Measurements from ENCODE around the gene PIGQ. TPM values are rescaled to one million over a fixed set of nuclear protein-coding genes. Genes with fewer than 3 reads are reported as not detected.

The PIGQ gene
- total and polyA plus RNA-seq, 2 of the 4 experiments (the other 2 are of a cell fraction) = 5.9 to 36.8 TPM

DNA sequence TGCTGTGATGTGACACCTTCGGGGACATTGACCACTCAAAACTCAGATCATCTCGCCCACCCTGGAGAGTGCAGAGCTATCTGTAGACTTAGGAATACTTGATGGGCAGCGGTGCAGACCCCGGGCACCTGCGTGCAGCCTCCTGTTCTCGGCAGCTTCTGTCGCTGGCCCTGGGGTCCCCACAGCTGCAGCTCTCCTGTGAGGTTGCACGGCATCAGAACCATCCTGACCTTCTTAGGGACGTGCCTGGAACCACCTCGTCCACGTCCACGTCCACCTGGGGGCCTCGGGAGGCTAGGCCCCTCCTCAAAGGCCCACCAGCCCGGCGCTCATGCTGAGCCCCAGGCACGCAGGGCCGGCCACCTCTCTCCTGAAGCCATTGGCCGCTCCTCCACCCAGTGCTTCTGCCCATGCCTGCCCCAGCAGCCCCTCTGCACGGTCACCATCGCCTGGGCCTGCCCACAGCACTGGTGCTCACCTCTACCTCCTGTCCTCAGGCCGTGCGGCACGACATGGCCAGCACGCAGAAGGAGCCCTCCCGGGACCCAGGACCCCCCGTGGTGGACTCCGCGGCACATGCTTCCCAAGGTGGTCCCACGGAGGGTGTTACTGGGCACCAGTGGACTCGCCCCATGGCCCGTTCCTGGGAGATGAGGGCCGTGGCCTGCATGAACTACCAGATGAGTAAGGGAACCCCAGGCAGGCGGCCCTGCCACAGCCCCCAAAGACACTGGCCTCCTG is 58.7 kb downstream of the PIGQ start:
- H4K5ac ChIP-seq (ENCODE audit: low read depth, low read length) = no peak overlapping the region
- no peak overlapping the region for H3K14ac ChIP-seq (replicated peaks; ENCODE audit: low read depth, low read length)
- no peak overlapping the region for H3K4ac ChIP-seq (ENCODE audit: low read depth, low read length)
- H2AFZ ChIP-seq (replicated peaks; ENCODE audit: low read length, poor library complexity) = no peak overlapping the region
- H3K56ac ChIP-seq (ENCODE audit: extremely low read depth, insufficient read depth, low read length) = no peak overlapping the region
- CTCF ChIA-PET = no interaction called here
- no peaks in the 10 kb centered on the region for H3K27me3 ChIP-seq (ENCODE audit: control insufficient read depth, insufficient read depth, low read length)
- in situ Hi-C loops (cut with MboI; ENCODE audit: low sequenced_read_pairs) (no loop called here), intact Hi-C loops (cut with micrococcal nuclease) (no loop called here), dilution Hi-C loops (cut with HindIII; ENCODE audit: low sequenced_read_pairs, unreplicated experiment) (no loop called here)
- H2BK5ac ChIP-seq (ENCODE audit: low read depth, low read length, poor library complexity, severe bottlenecking) = no peak overlapping the region
- H3K36me3 ChIP-seq (ENCODE audit: control insufficient read depth, insufficient read depth, low read length) = peaks cover 11% of the 10 kb centered on the region; the same call in 1 of the 2 replicates
- H3K79me1 ChIP-seq (ENCODE audit: low read depth in 1 of 2, low read length in 2 of 2) = peaks cover 6 to 34% of the 10 kb centered on the region in 2 experiments; a peak in 2 of 4 replicates
- H4K91ac ChIP-seq (ENCODE audit: insufficient read depth, low read depth, low read length) = no peak overlapping the region
- no peak overlapping the region for H3K23ac ChIP-seq (ENCODE audit: low read depth, low read length)
- no peak overlapping the region for H3K27ac ChIP-seq (ENCODE audit: insufficient read depth, low read length)
- BruUV-seq (replicated peaks) = no TSS peak
- H2BK120ac ChIP-seq (ENCODE audit: low read depth, low read length) = peak overlapping the region; percentile 40; the same call in 1 of the 2 replicates
- ATAC-seq (ENCODE audit: low read depth) (no peak), DNase-seq (no peak)
- no peak overlapping the region for H2BK20ac ChIP-seq (ENCODE audit: low read depth, low read length)
- H4K8ac ChIP-seq (ENCODE audit: low read depth in 2 of 2, low read length in 2 of 2) = no peak overlapping the region
- H3K4me2 ChIP-seq (ENCODE audit: low read depth, low read length) = no peak overlapping the region
- H4K20me1 ChIP-seq (ENCODE audit: insufficient read depth, low read length) = 0 out of 2 replicates have a peak, but pooled peaks cover 3% of the 10 kb centered on the region
- no peak overlapping the region for H3K4me3 ChIP-seq (ENCODE audit: insufficient read depth, low read depth, low read length)
- 93% methylated on average over 25 of the region's 33 CpGs; no CpG with 5 or more reads in 1 of the 2 experiments for WGBS, 2 experiments (ENCODE audit: extremely low coverage in 2 of 2, insufficient read length in 1 of 2)
- H3K9me1 ChIP-seq (ENCODE audit: insufficient read depth, low read length) = peaks cover 4% of the 10 kb centered on the region; the same call in 1 of the 2 replicates
- H3K4me1 ChIP-seq (ENCODE audit: control insufficient read depth, insufficient read depth, low read length) = peaks cover 25% of the 10 kb centered on the region
- no peak overlapping the region for H3K9ac ChIP-seq (ENCODE audit: low read depth, low read length)
- peak overlapping the region; percentile 28 for H2AK9ac ChIP-seq (replicated peaks; ENCODE audit: low read depth, low read length, poor library complexity)
- no peak overlapping the region; the same call in 1 of the 2 replicates for H2AK5ac ChIP-seq (ENCODE audit: low read depth, low read length)
- H3K18ac ChIP-seq (ENCODE audit: low read depth, low read length) = no peak overlapping the region
- no peak overlapping the region for H2BK15ac ChIP-seq (ENCODE audit: low read depth, low read length)
- POLR2A ChIA-PET (ENCODE audit: unreplicated experiment) = no interaction called here
- no peaks in the 10 kb centered on the region for H3K9me3 ChIP-seq (ENCODE audit: control insufficient read depth, insufficient read depth, low read length)
- TF ChIP-seq MAFK (IDR thresholded peaks at IDR 0.05; ENCODE audit: low read depth, low read length) (no peak), CEBPB (IDR thresholded peaks at IDR 0.05; ENCODE audit: low read depth, low read length) (no peak), RCOR1 (IDR thresholded peaks at IDR 0.05; ENCODE audit: insufficient replicate concordance, low read length) (no peak), RFX5 (IDR thresholded peaks at IDR 0.05; ENCODE audit: low read depth, low read length) (no peak), FOS (IDR thresholded peaks at IDR 0.05; ENCODE audit: low read depth, low read length) (no peak), SMC3 (IDR thresholded peaks at IDR 0.05; ENCODE audit: low read depth, low read length) (no peak), RAD21 (IDR thresholded peaks at IDR 0.05; ENCODE audit: low read length) (no peak), MAZ (IDR thresholded peaks at IDR 0.05; ENCODE audit: borderline replicate concordance, low read depth, low read length) (no peak), MXI1 (IDR thresholded peaks at IDR 0.05; ENCODE audit: borderline replicate concordance, low read depth, low read length) (no peak), NFE2L2 (IDR thresholded peaks at IDR 0.05; ENCODE audit: low read depth, low read length) (no peak), POLR2A (IDR thresholded peaks at IDR 0.05; ENCODE audit: low read depth, low read length) (no peak), BHLHE40 (IDR thresholded peaks at IDR 0.05; ENCODE audit: low read depth, low read length) (no peak)
- TF ChIP-seq, protein P1, sequence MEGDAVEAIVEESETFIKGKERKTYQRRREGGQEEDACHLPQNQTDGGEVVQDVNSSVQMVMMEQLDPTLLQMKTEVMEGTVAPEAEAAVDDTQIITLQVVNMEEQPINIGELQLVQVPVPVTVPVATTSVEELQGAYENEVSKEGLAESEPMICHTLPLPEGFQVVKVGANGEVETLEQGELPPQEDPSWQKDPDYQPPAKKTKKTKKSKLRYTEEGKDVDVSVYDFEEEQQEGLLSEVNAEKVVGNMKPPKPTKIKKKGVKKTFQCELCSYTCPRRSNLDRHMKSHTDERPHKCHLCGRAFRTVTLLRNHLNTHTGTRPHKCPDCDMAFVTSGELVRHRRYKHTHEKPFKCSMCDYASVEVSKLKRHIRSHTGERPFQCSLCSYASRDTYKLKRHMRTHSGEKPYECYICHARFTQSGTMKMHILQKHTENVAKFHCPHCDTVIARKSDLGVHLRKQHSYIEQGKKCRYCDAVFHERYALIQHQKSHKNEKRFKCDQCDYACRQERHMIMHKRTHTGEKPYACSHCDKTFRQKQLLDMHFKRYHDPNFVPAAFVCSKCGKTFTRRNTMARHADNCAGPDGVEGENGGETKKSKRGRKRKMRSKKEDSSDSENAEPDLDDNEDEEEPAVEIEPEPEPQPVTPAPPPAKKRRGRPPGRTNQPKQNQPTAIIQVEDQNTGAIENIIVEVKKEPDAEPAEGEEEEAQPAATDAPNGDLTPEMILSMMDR (conservative IDR thresholded peaks at IDR 0.05; ENCODE audit: low read depth, low read length) = no peak
- TF ChIP-seq, protein P2, sequence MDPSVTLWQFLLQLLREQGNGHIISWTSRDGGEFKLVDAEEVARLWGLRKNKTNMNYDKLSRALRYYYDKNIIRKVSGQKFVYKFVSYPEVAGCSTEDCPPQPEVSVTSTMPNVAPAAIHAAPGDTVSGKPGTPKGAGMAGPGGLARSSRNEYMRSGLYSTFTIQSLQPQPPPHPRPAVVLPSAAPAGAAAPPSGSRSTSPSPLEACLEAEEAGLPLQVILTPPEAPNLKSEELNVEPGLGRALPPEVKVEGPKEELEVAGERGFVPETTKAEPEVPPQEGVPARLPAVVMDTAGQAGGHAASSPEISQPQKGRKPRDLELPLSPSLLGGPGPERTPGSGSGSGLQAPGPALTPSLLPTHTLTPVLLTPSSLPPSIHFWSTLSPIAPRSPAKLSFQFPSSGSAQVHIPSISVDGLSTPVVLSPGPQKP (IDR thresholded peaks at IDR 0.05; ENCODE audit: borderline replicate concordance, low read depth, low read length) = no peak
- TF ChIP-seq, protein P3, sequence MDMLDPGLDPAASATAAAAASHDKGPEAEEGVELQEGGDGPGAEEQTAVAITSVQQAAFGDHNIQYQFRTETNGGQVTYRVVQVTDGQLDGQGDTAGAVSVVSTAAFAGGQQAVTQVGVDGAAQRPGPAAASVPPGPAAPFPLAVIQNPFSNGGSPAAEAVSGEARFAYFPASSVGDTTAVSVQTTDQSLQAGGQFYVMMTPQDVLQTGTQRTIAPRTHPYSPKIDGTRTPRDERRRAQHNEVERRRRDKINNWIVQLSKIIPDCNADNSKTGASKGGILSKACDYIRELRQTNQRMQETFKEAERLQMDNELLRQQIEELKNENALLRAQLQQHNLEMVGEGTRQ (IDR thresholded peaks at IDR 0.05; ENCODE audit: low read depth, low read length) = no peak

Measured in IMR-90 (cell line).